GM18520 (cell line): ENCODE data around the gene INPP4B.

ENCODE experiments used
- ATAC-seq: cut with Tn5 transposase; IDR thresholded peaks from one replicate; pipeline ENCODE4 v1.9.1; 2021; ENCODE audit not compliant: unreplicated experiment

INPP4B gene

DNA sequence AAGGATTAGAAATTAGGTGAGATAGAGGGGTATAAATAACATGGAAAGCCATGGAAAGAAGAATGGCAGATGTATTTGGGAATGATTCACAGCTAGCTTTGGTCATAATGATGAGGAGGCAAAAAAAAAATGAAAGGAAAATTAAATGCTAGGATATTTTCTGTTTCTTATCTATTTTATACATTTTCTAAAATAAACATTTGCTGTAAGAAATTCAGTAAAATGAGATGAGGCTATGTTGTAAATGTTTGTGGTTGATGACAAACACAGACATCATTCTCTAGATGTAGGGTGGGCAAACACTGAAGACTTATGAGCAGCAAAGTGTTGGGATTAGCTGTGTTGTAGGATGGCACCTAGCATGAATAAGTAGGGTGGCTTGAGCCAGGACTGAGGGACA is 802.6 kb downstream of the INPP4B start:
- no peak for ATAC-seq

GRCh38 chr4:142041788-142042187 is 804.3 kb downstream of the INPP4B start:
- no peak for ATAC-seq

DNA sequence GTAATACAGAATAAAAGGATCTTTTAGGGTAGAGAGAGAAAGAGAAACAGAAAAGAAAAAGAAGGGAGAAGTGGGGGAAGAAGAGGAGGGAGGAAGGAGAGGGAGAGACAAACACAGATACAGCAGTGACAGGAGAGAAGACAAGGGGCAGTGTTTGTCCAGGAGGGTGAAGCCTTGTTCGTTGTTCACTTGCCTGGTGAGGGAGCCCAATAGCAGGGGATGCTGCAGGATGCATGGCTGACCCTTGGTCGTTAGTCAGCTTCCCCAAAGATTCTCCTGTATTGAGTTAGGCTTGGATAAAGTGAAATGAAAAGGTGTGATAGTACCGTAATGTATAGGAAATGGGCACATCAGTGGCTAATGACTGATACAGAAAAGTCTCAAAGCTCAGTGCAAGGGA is 806.1 kb downstream of the INPP4B start:
- ATAC-seq, result no peak

GRCh38 chr4:142036795-142037583 is 809.1 kb downstream of the INPP4B start:
- ATAC-seq, result no peak

GRCh38 chr4:142035566-142035965 is 810.5 kb downstream of the INPP4B start:
- ATAC-seq, result no peak

DNA sequence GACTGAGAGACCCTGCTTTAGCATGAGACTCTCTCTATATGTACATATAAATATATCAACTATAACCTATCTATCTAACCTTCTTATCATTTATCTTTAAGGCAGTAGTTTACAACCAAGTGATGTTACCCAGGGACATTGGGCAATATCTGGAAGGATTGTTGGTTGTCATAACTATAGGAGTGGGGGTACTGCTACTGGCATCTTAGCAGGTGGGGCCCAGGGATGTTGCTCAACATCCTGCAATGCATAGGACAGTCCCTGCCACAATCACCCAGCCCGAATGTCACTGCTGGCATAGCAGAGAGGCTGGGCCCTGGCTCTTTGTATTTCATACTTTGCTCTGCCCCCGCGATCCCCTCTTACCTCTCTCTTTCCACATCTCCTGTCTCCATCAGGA is 812.0 kb downstream of the INPP4B start:
- no peak for ATAC-seq

DNA sequence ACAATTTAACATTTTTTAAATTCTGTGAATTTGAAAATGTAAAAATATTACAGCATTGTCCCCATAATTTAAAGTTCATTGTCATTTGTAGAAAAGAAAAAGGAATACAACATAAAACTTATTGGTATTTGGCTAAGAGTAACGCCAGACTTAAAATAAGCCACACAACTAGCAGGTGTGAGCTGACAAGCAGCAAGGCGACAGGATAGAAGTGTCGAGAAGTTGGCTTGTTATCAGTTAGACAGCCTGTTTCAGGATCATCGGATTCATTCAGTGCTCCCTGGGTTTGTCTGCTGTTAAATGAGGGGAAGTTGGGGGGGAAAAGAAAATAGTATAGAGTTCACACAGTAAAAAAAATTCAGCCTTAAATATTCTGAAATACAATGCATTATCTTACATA is 816.1 kb downstream of the INPP4B start:
- no peak for ATAC-seq

DNA sequence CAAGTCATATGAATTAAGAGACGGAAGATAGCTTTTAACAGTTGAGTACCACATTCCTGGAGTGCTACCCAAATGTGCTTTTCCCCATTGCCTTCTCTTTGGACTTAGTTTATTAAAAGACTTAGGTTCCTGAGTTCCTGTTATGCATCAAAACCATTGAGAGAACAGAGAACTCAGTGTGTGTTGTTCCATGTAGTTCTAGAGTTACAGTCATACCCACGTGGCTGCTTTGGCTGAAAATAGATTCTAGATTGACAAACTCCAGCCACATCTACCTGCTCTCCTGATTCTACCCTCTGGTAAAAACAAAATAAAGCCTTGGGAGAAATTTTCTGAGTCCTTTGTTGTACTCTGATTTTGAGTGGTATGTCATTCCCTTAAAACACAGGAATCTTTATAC is 824.3 kb downstream of the INPP4B start:
- ATAC-seq, result no peak

- no peak for ATAC-seq
Observed at GRCh38 chr4:142021181-142021580, 824.9 kb downstream of the INPP4B start.

- ATAC-seq, result no peak
Observed at GRCh38 chr4:142016031-142016430, 830.1 kb downstream of the INPP4B start.

DNA sequence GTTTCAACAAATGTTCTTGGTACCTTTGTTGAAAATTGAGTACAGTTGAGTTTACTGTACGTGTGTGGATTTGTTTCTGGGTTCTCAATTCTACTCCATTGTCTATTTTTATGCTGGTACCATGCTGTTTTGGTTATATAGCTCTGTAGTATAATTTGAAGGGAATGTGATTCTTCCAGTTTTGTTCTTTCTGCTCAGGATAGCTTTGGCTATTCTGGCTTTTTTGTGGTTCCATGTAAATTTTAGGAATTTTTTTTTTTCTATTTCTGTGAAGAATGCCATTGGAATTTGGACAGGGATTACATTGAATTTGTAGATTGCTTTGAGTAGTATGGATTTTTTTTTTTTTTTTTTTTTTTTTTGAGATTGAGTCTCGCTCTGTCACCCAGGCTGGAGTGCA is 836.4 kb downstream of the INPP4B start:
- no peak for ATAC-seq

- no peak for ATAC-seq
Observed at GRCh38 chr4:142005519-142005918, 840.6 kb downstream of the INPP4B start.

DNA sequence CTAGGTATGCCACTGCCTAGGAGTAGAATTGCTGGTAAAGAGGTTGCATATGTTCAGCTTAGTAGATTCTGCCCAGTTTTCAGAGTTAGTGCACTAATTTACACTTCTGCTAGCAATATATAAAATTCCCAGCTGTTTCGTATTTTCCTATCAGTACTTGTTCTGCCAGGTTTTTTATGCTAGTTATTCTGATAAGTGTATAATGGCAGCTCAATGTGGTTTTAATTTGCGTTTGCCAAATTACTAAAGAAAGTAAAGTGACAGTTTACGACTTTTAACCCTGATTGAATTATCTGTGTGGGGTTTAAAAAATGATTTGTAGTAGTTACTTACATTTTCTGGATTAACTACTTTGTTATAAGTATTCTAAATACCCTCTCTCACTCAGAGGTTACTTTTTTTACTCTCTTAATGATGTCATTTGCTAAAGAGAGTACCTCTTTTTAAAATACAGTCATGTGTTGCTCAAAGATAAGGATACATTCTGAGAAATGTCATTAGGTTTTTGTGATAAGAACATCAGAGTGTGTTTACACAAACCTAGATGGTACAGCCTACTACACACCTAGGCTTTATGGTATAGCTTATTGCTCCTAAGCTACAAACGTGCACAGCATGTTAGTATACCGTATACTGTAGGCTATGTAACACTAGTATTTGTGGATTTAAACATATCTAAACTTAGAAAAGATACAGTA is 846.5 kb downstream of the INPP4B start:
- no peak for ATAC-seq

DNA sequence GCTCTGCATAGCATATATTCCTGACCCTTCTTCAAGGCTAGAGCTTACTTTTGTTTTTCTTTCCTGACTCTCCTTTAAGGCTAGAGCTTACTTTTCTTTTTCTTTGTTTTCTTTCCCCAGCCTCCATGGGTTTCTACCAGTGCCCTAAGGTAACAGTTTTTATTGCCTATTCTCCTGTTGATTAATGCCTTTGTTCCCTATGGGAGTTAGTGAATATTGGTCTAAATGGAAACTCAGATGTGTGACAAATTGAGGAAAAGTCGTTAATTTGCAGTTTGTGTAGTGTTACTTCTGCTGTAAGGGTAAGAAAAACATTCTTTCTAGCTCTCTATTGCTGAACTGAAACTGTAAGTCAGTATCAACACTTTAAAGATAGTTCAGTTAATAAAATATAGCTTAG is 851.0 kb downstream of the INPP4B start:
- no peak for ATAC-seq

- no peak for ATAC-seq
Observed at GRCh38 chr4:141977433-141977832, 868.7 kb downstream of the INPP4B start.
